Esophagus squamous epithelium (tissue), 5 donors: Measurements from ENCODE around the gene ILDR1. TPM values are rescaled to one million over a fixed set of nuclear protein-coding genes. Genes with fewer than 3 reads are reported as not detected.

Experiments
- DNase-seq: peaks from one replicate; lab custom pipeline; 2025; lab: John Stamatoyannopoulos, UW
- H3K27ac ChIP-seq, 4 donors: fragments of 200-600 bp; sonication (generic); one replicate each; pipeline ENCODE4 v1.5.1; 2016 to 2019; ENCODE audit warnings: mild to moderate bottlenecking in 1 of 4
- H3K27me3 ChIP-seq, 4 donors: fragments of 200-600 bp; sonication (generic); 1 replicate in 3 of 4; 2 replicates in 1 of 4; pipeline versions ENCODE4 v1.5.1 to v1.6.0; 2017 to 2021; ENCODE audit warnings: antibody characterized with exemption in 1 of 4
- H3K36me3 ChIP-seq, 3 donors: fragments of 200-600 bp; sonication (generic); one replicate each; pipeline ENCODE4 v1.5.1; 2016 to 2019
- H3K4me1 ChIP-seq, 3 donors: fragments of 200-600 bp; sonication (generic); one replicate each; pipeline ENCODE4 v1.5.1; 2017 to 2019
- H3K4me3 ChIP-seq, 4 donors: fragments of 200-600 bp; sonication (generic); 1 replicate in 3 of 4; 2 replicates in 1 of 4; pipeline ENCODE4 v1.5.1; 2016 to 2019; ENCODE audit warnings: mild to moderate bottlenecking in 2 of 4, moderate library complexity in 1 of 4
- H3K9me3 ChIP-seq, 3 donors: fragments of 200-600 bp; sonication (generic); one replicate each; pipeline ENCODE4 v1.5.1; 2016 to 2019
- POLR2A ChIP-seq, 4 donors: fragments of 450-650 bp; IDR thresholded peaks; one replicate each; pipeline ENCODE4 v1.6.1; 2017; ENCODE audit warnings: antibody characterized with exemption in 4 of 4, mild to moderate bottlenecking in 4 of 4, moderate library complexity in 3 of 4
- WGBS, 2 donors: methylation state at CpG; one replicate each; pipeline ENCODE4 v1.1.5; 2018; 5-methylcytosine and 5-hydroxymethylcytosine counted together
- intact Hi-C: fragments of 100-400 bp; cut with DNase I; formaldehyde crosslinking; loops from one replicate; pipeline ENCODE4 v1.15.0; 2022
- total RNA-seq, 4 donors: library from RNA; depleted of rRNA; stranded (reverse); fragments of >200 nt; gene quantifications; one replicate each; pipeline ENCODE4 v1.1.0, GENCODE V29; 2016
- TF ChIP-seq, protein P1 (sequence below), 6 experiments: fragments of 450-650 bp in 4 of 6; fragments of 200-600 bp in 2 of 6; sonication (generic) in 2 of 6; IDR thresholded peaks; one replicate each; pipeline ENCODE4 v1.5.1; 2016 to 2019; ENCODE audit warnings: antibody characterized with exemption in 6 of 6, mild to moderate bottlenecking in 4 of 6, moderate library complexity in 4 of 6
- donor health status: DM: yes; HTN: yes; CAD: no.

Gene ILDR1
- total RNA-seq, 4 donors from 2014 or later, result 2.3 to 6.0 (median 3.6) TPM

DNA sequence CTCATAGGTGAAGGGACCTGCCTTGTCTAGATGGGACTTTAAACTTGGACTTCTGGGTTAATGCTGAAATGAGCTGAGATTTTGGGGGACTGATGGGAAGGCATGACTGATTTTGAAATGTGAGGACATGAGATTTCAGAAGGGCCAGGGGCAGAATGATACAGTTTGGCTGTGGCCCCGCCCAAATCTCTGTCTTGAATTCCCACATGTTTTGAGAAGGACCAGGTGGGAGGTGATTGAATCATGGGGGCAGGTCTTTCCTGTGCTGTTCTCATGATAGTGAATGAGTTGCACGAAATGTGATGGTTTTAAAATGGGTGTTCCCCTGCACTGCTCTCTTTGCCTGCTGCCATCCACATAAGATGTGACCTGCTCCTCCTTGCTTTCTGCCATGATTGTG, 42.8 kb downstream of the ILDR1 start:
- Histone ChIP-seq H3K9me3 (peaks cover 0 to 8% (median 0%) of the 10 kb centered on the region in 3 donors), H3K27ac (peak overlapping the region; percentile 26 to 81 (median 58)), H3K4me1 (peaks cover 0 to 31% (median 17%) of the 10 kb centered on the region in 3 donors), H3K27me3 (no peaks in the 10 kb centered on the region), H3K36me3 (no peaks in the 10 kb centered on the region), H3K4me3 (no peak overlapping the region)
- no peak for DNase-seq
- WGBS, 2 donors, result 31 to 63% methylated on average over 2 of the region's 2 CpGs
- intact Hi-C loops, result no loop called here
- TF ChIP-seq, protein P1, sequence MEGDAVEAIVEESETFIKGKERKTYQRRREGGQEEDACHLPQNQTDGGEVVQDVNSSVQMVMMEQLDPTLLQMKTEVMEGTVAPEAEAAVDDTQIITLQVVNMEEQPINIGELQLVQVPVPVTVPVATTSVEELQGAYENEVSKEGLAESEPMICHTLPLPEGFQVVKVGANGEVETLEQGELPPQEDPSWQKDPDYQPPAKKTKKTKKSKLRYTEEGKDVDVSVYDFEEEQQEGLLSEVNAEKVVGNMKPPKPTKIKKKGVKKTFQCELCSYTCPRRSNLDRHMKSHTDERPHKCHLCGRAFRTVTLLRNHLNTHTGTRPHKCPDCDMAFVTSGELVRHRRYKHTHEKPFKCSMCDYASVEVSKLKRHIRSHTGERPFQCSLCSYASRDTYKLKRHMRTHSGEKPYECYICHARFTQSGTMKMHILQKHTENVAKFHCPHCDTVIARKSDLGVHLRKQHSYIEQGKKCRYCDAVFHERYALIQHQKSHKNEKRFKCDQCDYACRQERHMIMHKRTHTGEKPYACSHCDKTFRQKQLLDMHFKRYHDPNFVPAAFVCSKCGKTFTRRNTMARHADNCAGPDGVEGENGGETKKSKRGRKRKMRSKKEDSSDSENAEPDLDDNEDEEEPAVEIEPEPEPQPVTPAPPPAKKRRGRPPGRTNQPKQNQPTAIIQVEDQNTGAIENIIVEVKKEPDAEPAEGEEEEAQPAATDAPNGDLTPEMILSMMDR (IDR thresholded peaks at IDR 0.05), result no peak
- TF ChIP-seq POLR2A (IDR thresholded peaks at IDR 0.05), result no peak

DNA sequence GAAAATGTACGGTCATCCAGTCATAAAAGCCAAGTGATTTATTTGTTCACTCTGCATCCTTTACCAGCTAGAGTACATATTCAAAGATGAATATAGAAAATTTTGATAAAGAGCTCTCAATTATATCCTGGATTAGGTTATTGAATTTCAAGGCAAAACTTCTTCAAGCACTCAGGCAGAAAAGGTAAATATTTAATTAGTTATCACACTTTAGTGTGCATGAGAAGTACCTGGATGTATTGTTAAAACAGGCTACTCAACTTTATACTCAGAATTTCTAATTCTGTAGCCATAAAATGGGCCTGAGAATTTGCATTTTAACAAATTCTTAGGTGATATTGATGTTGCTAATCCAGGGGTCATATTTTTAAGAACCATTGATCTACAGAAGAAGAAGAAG, 45.3 kb downstream of the ILDR1 start:
- no peak overlapping the region for H3K27ac ChIP-seq
- DNase-seq, result no peak
- no peak for TF ChIP-seq POLR2A (IDR thresholded peaks at IDR 0.05)
- TF ChIP-seq, protein P1 (IDR thresholded peaks at IDR 0.05), result no peak
- H3K4me1 ChIP-seq, result peaks cover 0 to 31% (median 17%) of the 10 kb centered on the region in 3 donors
- intact Hi-C loops, result no loop called here
- WGBS, 2 donors, result 90 to 91% methylated on average over 1 of the region's 1 CpG
- no peaks in the 10 kb centered on the region for H3K9me3 ChIP-seq
- no peaks in the 10 kb centered on the region for H3K36me3 ChIP-seq
- H3K27me3 ChIP-seq, result no peaks in the 10 kb centered on the region
- no peak overlapping the region for H3K4me3 ChIP-seq

DNA sequence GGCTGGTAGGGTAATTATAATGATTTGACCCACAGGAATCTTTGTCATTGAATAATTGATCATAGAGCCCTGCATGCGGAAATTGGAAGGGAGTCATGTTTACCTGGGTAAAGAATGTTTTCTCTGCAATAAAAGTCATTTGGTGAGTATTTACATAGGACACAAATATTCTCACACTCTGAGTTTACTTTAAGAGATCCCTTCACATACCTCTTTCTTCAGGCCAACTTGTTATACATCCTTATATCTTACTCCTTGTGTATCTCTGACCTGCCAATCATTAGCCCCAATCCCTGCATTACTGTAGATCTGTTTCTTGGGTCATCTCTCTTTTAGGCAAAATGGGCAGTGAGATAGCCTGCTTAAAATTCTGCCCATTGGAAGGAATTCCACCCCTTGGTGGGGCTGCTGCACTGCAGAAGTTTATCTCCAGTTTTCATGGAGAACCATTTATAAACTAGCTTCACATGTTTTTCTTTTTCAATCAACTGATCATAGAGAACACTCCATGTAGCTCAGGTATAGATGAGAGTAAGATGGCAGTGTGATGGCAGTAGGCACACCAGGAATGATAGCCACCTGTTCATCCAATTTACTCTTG, 46.2 kb downstream of the ILDR1 start:
- no peak overlapping the region for H3K4me3 ChIP-seq
- intact Hi-C loops, result no loop called here
- H3K9me3 ChIP-seq, result no peaks in the 10 kb centered on the region
- no peak for TF ChIP-seq POLR2A (IDR thresholded peaks at IDR 0.05)
- TF ChIP-seq, protein P1 (IDR thresholded peaks at IDR 0.05), result no peak
- no peaks in the 10 kb centered on the region for H3K27me3 ChIP-seq
- no peak for DNase-seq
- H3K27ac ChIP-seq, result no peak overlapping the region
- no peaks in the 10 kb centered on the region for H3K36me3 ChIP-seq
- H3K4me1 ChIP-seq, result peaks cover 0 to 25% (median 17%) of the 10 kb centered on the region in 3 donors
- WGBS, 2 donors, result 87 to 100% methylated on average over 1 of the region's 1 CpG

DNA sequence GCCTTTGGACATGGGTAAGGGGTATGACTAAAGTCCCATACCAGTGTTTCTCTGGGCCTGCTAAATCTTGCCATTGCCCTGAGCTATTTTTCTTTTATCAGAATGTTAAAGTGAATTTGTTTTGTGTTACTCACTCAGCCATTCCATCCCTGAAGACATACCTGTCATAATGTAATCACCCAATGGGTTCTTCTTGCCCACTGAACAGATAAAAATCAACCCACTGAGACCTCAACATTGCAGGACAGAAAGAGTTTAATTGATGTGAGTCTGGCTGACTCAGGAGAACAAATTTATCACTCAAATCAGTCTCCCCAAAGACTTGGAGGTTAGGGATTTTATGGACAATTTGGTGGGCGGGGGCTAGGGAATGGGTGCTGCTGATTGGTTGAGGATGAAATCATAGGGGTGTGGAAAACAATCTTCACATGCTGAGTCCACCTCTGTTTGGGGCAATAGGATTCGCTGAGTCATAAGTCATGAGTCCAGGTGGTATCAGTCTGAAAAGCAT, 47.4 kb downstream of the ILDR1 start:
- Histone ChIP-seq H3K27me3 (no peaks in the 10 kb centered on the region), H3K27ac (no peak overlapping the region), H3K4me1 (peaks cover 0 to 14% (median 13%) of the 10 kb centered on the region in 3 donors), H3K36me3 (no peaks in the 10 kb centered on the region), H3K9me3 (no peaks in the 10 kb centered on the region), H3K4me3 (no peak overlapping the region)
- TF ChIP-seq, protein P1 (IDR thresholded peaks at IDR 0.05), result no peak
- no peak for TF ChIP-seq POLR2A (IDR thresholded peaks at IDR 0.05)
- 65 to 79% methylated on average over 2 of the region's 2 CpGs for WGBS, 2 donors
- intact Hi-C loops, result no loop called here
- DNase-seq, result no peak

DNA sequence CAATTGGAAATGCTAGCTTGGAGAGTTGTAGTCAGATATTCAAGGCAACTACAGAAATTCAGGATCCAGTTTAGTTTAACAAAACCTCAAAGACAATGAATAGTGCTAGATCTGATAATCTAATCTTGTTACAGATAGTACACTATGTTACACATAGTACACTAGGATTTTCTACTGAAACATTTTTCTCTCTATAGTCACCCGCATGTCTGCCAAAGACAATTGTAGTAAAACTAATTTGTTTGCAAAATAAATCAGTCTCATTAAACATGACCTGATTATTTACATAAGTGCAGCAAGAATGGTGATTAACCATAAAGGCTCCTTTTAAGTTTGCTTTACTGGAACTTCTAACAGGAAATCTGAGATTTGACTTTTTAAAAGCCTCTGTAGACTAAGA, 52.0 kb downstream of the ILDR1 start:
- TF ChIP-seq, protein P1 (IDR thresholded peaks at IDR 0.05), result no peak
- TF ChIP-seq POLR2A (IDR thresholded peaks at IDR 0.05), result no peak

More for the DNA sequence above, 52.0 kb downstream of the ILDR1 start:
- no peak for DNase-seq
- H3K27me3 ChIP-seq, result no peaks in the 10 kb centered on the region
- no peaks in the 10 kb centered on the region for H3K9me3 ChIP-seq
- intact Hi-C loops, result no loop called here
- no peaks in the 10 kb centered on the region for H3K36me3 ChIP-seq
- WGBS, 2 donors, result 59 to 67% methylated on average over 1 of the region's 1 CpG
- no peak overlapping the region for H3K4me3 ChIP-seq
- H3K27ac ChIP-seq, result no peak overlapping the region
- H3K4me1 ChIP-seq, result no peaks in the 10 kb centered on the region
